Activated CD8-positive, alpha-beta memory T cell treated with anti-CD3 and anti-CD28 coated beads, Interleukin-2, amount 10 ng/mL, durations not matched to agents 7 days and 5 days (primary cell): ENCODE data around the gene PCDHGB6. TPM values are rescaled to one million over a fixed set of nuclear protein-coding genes. Genes with fewer than 3 reads are reported as not detected.
"Not testable (repeated sequence)": the region's sequence is repeated elsewhere in the genome, so short reads cannot be mapped to it uniquely, and the experiment has no call there.

Experiments used
- ATAC-seq: fragments of 150-1000 bp; cut with Tn5 transposase; one replicate; pipeline ENCODE4 v1.10.0; 2021; ENCODE audit warnings: moderate library complexity
- CTCF ChIA-PET: fragments of 350-600 bp; sonication (Branson Sonifier 250); formaldehyde crosslinking; loops from one replicate; lab custom pipeline; 2021; ENCODE audit warnings: antibody characterized with exemption; lab: Charles Lee
- DNase-seq: peaks from one replicate; pipeline ENCODE4 v3.0.0-alpha.2; 2020
- H3K27ac Mint-ChIP-seq: one replicate; pipeline ENCODE4 v1.8.0; 2021; ENCODE audit warnings: mild to moderate bottlenecking, mixed read lengths
- H3K27me3 Mint-ChIP-seq: one replicate; pipeline ENCODE4 v1.8.0; 2021; ENCODE audit warnings: mixed read lengths
- H3K36me3 Mint-ChIP-seq: one replicate; pipeline ENCODE4 v1.8.0; 2021; ENCODE audit warnings: mild to moderate bottlenecking, mixed read lengths
- H3K4me1 Mint-ChIP-seq: one replicate; pipeline ENCODE4 v1.8.0; 2021; ENCODE audit warnings: mixed read lengths
- H3K4me3 Mint-ChIP-seq: one replicate; pipeline ENCODE4 v1.8.0; 2021; ENCODE audit warnings: mild to moderate bottlenecking, moderate library complexity, mixed read lengths
- H3K9me3 Mint-ChIP-seq: one replicate; pipeline ENCODE4 v1.8.0; 2022; ENCODE audit warnings: low read depth, mixed read lengths
- total RNA-seq, 2 experiments: library from RNA; stranded (reverse); gene quantifications; one replicate each; pipeline ENCODE4 v1.2.3, GENCODE V29; 2021

The PCDHGB6 gene
- total RNA-seq, 2 experiments from 2014 or later, result not detected

GRCh38 chr5:141397756-141398551 is 9.9 kb upstream of the PCDHGB6 start, which contains the start of gene PCDHGB5:
TSS of gene PCDHGB5 (plus strand) at chr5:141397947. CDS start at chr5:141398128, 181 bp downstream.
- not testable (repeated sequence) for H3K36me3 Mint-ChIP-seq, H3K4me3 Mint-ChIP-seq, H3K4me1 Mint-ChIP-seq, ATAC-seq, H3K9me3 Mint-ChIP-seq, H3K27ac Mint-ChIP-seq
- CTCF ChIA-PET, result interaction anchor here (0.6 to 2.9 kb wide), 11 partner anchors 8 to 828 kb away, joined by 3 to 7 read pairs (median 4); partner anchors contain the start of genes PCDHGA10, PCDHGA11, PCDHGA12 and PCDHGA3
- DNase-seq, result peak; percentile 52
- H3K27me3 Mint-ChIP-seq, result peaks cover 48% of the 10 kb centered on the region

GRCh38 chr5:141398608-141399007 is 9.2 kb upstream of the PCDHGB6 start:
- H3K4me3 Mint-ChIP-seq, result no peak overlapping the region
- no peak for ATAC-seq
- CTCF ChIA-PET, result interaction anchor here (0.6 to 1.8 kb wide), 3 partner anchors 7 to 828 kb away, joined by 3 to 5 read pairs (median 5); partner anchors contain the start of gene PCDHGA12

GRCh38 chr5:141399555-141400258 is 8.1 kb upstream of the PCDHGB6 start:
- Mint-ChIP-seq H3K27ac (no peak overlapping the region), H3K9me3 (peaks cover 5% of the 10 kb centered on the region), H3K36me3 (peaks cover 7% of the 10 kb centered on the region), H3K4me3 (no peak overlapping the region), H3K27me3 (peaks cover 60% of the 10 kb centered on the region), H3K4me1 (no peaks in the 10 kb centered on the region)
- CTCF ChIA-PET, result no interaction called here
- ATAC-seq (no peak), DNase-seq (no peak)

More at GRCh38 chr5:141398608-141399007, 9.2 kb upstream of the PCDHGB6 start:
- Mint-ChIP-seq H3K36me3 (peaks cover 7% of the 10 kb centered on the region), H3K9me3 (peaks cover 5% of the 10 kb centered on the region), H3K27ac (no peak overlapping the region), H3K27me3 (peaks cover 55% of the 10 kb centered on the region), H3K4me1 (no peaks in the 10 kb centered on the region)
- no peak for DNase-seq

- peaks cover 66% of the 10 kb centered on the region for H3K27me3 Mint-ChIP-seq
- ATAC-seq, result no peak
- peaks cover 5% of the 10 kb centered on the region for H3K9me3 Mint-ChIP-seq
- no peak for DNase-seq
- no peak within 1 kb of the TSS for H3K27ac Mint-ChIP-seq
- H3K36me3 Mint-ChIP-seq, result peaks cover 5% of the 10 kb centered on the region
- CTCF ChIA-PET, result interaction anchor here (1.4 to 1.8 kb wide), 6 partner anchors 10 to 111 kb away, joined by 3 to 4 read pairs (median 4); partner anchors contain the start of genes PCDHGA10, PCDHGA12 and PCDHGB3
- H3K4me1 Mint-ChIP-seq, result no peaks in the 10 kb centered on the region
- H3K4me3 Mint-ChIP-seq, result no peak within 1 kb of the TSS
Observed at GRCh38 chr5:141402553-141403243, 5.1 kb upstream of the PCDHGB6 start, which contains the start of gene PCDHGA9. TSS of gene PCDHGA9 (plus strand) at chr5:141402778. CDS start at chr5:141402953, 175 bp downstream.

- no peaks in the 10 kb centered on the region for H3K4me1 Mint-ChIP-seq
- H3K4me3 Mint-ChIP-seq, result no peak overlapping the region
- H3K27ac Mint-ChIP-seq, result no peak overlapping the region
- peaks cover 7% of the 10 kb centered on the region for H3K9me3 Mint-ChIP-seq
- DNase-seq (no peak), ATAC-seq (no peak)
- H3K27me3 Mint-ChIP-seq, result peaks cover 69% of the 10 kb centered on the region
- CTCF ChIA-PET, result interaction anchor here (1.4 to 1.8 kb wide), 6 partner anchors 9 to 110 kb away, joined by 3 to 4 read pairs (median 4); partner anchors contain the start of genes PCDHGA10, PCDHGA12 and PCDHGB3
- H3K36me3 Mint-ChIP-seq, result peaks cover 5% of the 10 kb centered on the region
Observed at GRCh38 chr5:141403387-141403786, 4.4 kb upstream of the PCDHGB6 start.

GRCh38 chr5:141409598-141410306 is 1.9 kb downstream of the PCDHGB6 start:
- peaks cover 72% of the 10 kb centered on the region for H3K27me3 Mint-ChIP-seq
- H3K9me3 Mint-ChIP-seq, result peaks cover 5% of the 10 kb centered on the region
- peaks cover 10% of the 10 kb centered on the region for H3K36me3 Mint-ChIP-seq
- no peak overlapping the region for H3K27ac Mint-ChIP-seq
- H3K4me1 Mint-ChIP-seq, result peaks cover 8% of the 10 kb centered on the region
- no peak overlapping the region for H3K4me3 Mint-ChIP-seq
- DNase-seq (no peak), ATAC-seq (no peak)
- CTCF ChIA-PET, result interaction anchor here (0.7 kb wide), 1 partner anchor 76 kb away, joined by 4 read pairs; no protein-coding TSS in a partner anchor

GRCh38 chr5:141411575-141411974 is 3.8 kb downstream of the PCDHGB6 start:
- Mint-ChIP-seq H3K27ac (no peak overlapping the region), H3K4me1 (peaks cover 12% of the 10 kb centered on the region), H3K9me3 (peaks cover 5% of the 10 kb centered on the region), H3K27me3 (peaks cover 74% of the 10 kb centered on the region), H3K36me3 (peaks cover 11% of the 10 kb centered on the region), H3K4me3 (no peak overlapping the region)
- CTCF ChIA-PET, result interaction anchor here (1.1 kb wide), 1 partner anchor 77 kb away, joined by 3 read pairs; no protein-coding TSS in a partner anchor
- ATAC-seq, result no peak
- DNase-seq, result no peak

- peaks cover 74% of the 10 kb centered on the region for H3K27me3 Mint-ChIP-seq
- ATAC-seq (peak; percentile 72), DNase-seq (peak; percentile 69)
- peaks cover 15% of the 10 kb centered on the region for H3K4me1 Mint-ChIP-seq
- CTCF ChIA-PET, result interaction anchor here (0.6 to 2.4 kb wide), 23 partner anchors 9 to 151 kb away, joined by 3 to 10 read pairs (median 4); partner anchors contain the start of genes PCDHGA11, PCDHGA12, PCDHGA5 and PCDHGA9
- H3K27ac Mint-ChIP-seq, result no peak within 1 kb of the TSS
- peak within 1 kb of the TSS; percentile 60 for H3K4me3 Mint-ChIP-seq
- H3K36me3 Mint-ChIP-seq, result peaks cover 13% of the 10 kb centered on the region
- peaks cover 5% of the 10 kb centered on the region for H3K9me3 Mint-ChIP-seq
Observed at GRCh38 chr5:141412854-141413539, 5.2 kb downstream of the PCDHGB6 start, which contains the start of gene PCDHGA10. TSS of gene PCDHGA10 (plus strand) at chr5:141412987. CDS start at chr5:141413176, 189 bp downstream.

GRCh38 chr5:141413540-141414069 is 5.8 kb downstream of the PCDHGB6 start:
- peaks cover 17% of the 10 kb centered on the region for H3K4me1 Mint-ChIP-seq
- H3K27ac Mint-ChIP-seq, result no peak overlapping the region
- DNase-seq, result no peak
- ATAC-seq, result no peak
- H3K9me3 Mint-ChIP-seq, result peaks cover 3% of the 10 kb centered on the region
- H3K36me3 Mint-ChIP-seq, result peaks cover 15% of the 10 kb centered on the region
- H3K27me3 Mint-ChIP-seq, result peaks cover 75% of the 10 kb centered on the region
- peak overlapping the region; percentile 60 for H3K4me3 Mint-ChIP-seq
- CTCF ChIA-PET, result interaction anchor here (0.6 to 2.4 kb wide), 17 partner anchors 8 to 151 kb away, joined by 3 to 10 read pairs (median 4); partner anchors contain the start of genes PCDHGA11 and PCDHGA12

- H3K4me3 Mint-ChIP-seq, DNase-seq, ATAC-seq, H3K9me3 Mint-ChIP-seq: not testable (repeated sequence)
- peaks cover 75% of the 10 kb centered on the region for H3K27me3 Mint-ChIP-seq
- H3K36me3 Mint-ChIP-seq, result peaks cover 14% of the 10 kb centered on the region
- H3K27ac Mint-ChIP-seq, result peak overlapping the region; percentile 9
- CTCF ChIA-PET, result interaction anchor here (1.7 to 2.4 kb wide), 2 partner anchors 80 to 143 kb away, joined by 4 to 10 read pairs; no protein-coding TSS in a partner anchor
- peaks cover 17% of the 10 kb centered on the region for H3K4me1 Mint-ChIP-seq
Observed at GRCh38 chr5:141414548-141415274, 6.9 kb downstream of the PCDHGB6 start.

- Mint-ChIP-seq H3K36me3 (peaks cover 13% of the 10 kb centered on the region), H3K27me3 (peaks cover 73% of the 10 kb centered on the region), H3K4me1 (peaks cover 17% of the 10 kb centered on the region)
- CTCF ChIA-PET, DNase-seq, H3K27ac Mint-ChIP-seq, ATAC-seq, H3K4me3 Mint-ChIP-seq, H3K9me3 Mint-ChIP-seq: not testable (repeated sequence)
Observed at GRCh38 chr5:141415275-141415618, 7.4 kb downstream of the PCDHGB6 start.
